Stimulated activated effector memory CD8-positive, alpha-beta T cell treated with anti-CD3 and anti-CD28 coated beads, Interleukin-12 subunit alpha, Interleukin-12 subunit beta, amount 100 ng/mL, for 72 hours (primary cell): ENCODE results near the gene ERVFRD-1.

Experiments used
- ATAC-seq: fragments of 150-1000 bp; cut with Tn5 transposase; 2 replicates; pipeline ENCODE4 v1.10.0; 2021
- DNase-seq, 2 donors: peaks; one replicate each; pipeline ENCODE4 v3.0.0; 2021 to 2022; ENCODE audit warnings: low spot score in 2 of 2
- H3K27ac Mint-ChIP-seq: one replicate; pipeline ENCODE4 v1.8.0; 2022; ENCODE audit warnings: mild to moderate bottlenecking, mixed read lengths
- H3K36me3 Mint-ChIP-seq: one replicate; pipeline ENCODE4 v1.8.0; 2022; ENCODE audit warnings: mild to moderate bottlenecking, mixed read lengths
- H3K4me1 Mint-ChIP-seq: one replicate; pipeline ENCODE4 v1.8.0; 2022; ENCODE audit warnings: mixed read lengths
- H3K4me3 Mint-ChIP-seq: one replicate; pipeline ENCODE4 v1.8.0; 2022; ENCODE audit warnings: mild to moderate bottlenecking, mixed read lengths
- H3K9me3 Mint-ChIP-seq: one replicate; pipeline ENCODE4 v1.8.0; 2022; ENCODE audit warnings: mixed read lengths

Gene ERVFRD-1

GRCh38 chr6:11056871-11057270 is 54.7 kb downstream of the ERVFRD-1 start:
- DNase-seq (no peak), ATAC-seq (no peak)
- Mint-ChIP-seq H3K4me3 (no peak overlapping the region), H3K9me3 (no peaks in the 10 kb centered on the region), H3K27ac (no peak overlapping the region), H3K36me3 (no peaks in the 10 kb centered on the region), H3K4me1 (no peaks in the 10 kb centered on the region)

GRCh38 chr6:11055127-11055627 is 56.3 kb downstream of the ERVFRD-1 start:
- Mint-ChIP-seq H3K4me3 (no peak overlapping the region), H3K4me1 (no peaks in the 10 kb centered on the region), H3K9me3 (no peaks in the 10 kb centered on the region), H3K36me3 (no peaks in the 10 kb centered on the region), H3K27ac (no peak overlapping the region)
- ATAC-seq (no peak), DNase-seq (no peak)

DNA sequence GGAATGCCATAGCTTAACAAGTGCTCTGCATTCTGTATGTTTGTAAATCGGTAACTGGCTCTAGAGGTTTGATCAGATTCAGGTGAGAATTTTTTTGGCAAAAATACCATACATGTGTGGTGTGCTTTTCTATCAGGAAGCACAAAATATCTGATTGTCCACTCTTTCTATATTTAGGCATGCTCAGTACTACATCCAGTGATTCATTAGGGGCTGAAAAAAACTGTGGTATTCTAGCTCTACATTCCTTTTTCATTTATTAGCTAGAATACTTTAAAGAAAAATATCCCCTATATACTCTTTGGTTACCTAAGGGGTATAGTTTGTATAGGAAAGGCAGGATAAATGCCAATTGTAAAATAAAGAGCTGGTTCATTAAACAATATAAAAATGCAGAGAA is 56.8 kb downstream of the ERVFRD-1 start:
- Mint-ChIP-seq H3K36me3 (no peaks in the 10 kb centered on the region), H3K4me1 (no peaks in the 10 kb centered on the region), H3K27ac (no peak overlapping the region), H3K4me3 (no peak overlapping the region), H3K9me3 (no peaks in the 10 kb centered on the region)
- DNase-seq (no peak), ATAC-seq (no peak)

DNA sequence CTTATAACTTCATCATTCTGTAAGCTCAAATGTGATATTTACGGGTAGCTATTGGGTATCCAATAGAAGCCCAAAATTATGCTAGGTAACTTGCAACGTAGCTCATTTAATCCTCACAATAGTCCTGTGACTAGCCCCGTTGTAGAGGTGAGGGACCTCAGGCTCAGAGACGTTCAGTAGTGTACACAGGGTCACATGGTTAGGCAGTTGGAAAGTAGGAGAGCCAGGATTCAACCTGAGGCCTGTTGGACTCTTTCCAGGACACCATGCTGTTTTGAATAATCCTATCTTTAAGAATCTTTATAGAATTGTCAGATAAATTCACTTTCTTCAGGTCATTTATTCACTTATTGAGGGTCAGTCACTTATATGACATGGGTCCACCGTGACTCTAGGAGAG is 58.2 kb downstream of the ERVFRD-1 start:
- Mint-ChIP-seq H3K27ac (no peak overlapping the region), H3K9me3 (no peaks in the 10 kb centered on the region), H3K36me3 (no peaks in the 10 kb centered on the region), H3K4me1 (no peaks in the 10 kb centered on the region), H3K4me3 (no peak overlapping the region)
- no peak for DNase-seq
- ATAC-seq, result no peak
